RWPE2 (cell line): ENCODE measurements around the gene SPTBN5.

Experiments
- ATAC-seq: fragments of 200-7000 bp; cut with Tn5 transposase; 3 replicates; pipeline ENCODE4 v1.9.1; 2021; ENCODE audit warnings: low read depth
- DNase-seq: peaks from one replicate; pipeline ENCODE4 v3.0.0-alpha.2; 2020; ENCODE audit warnings: low spot score
- H3K27ac ChIP-seq: fragments of 450-650 bp; 2 replicates; pipeline ENCODE4 v1.5.1; 2017; ENCODE audit warnings: mild to moderate bottlenecking; ENCODE audit not compliant: poor library complexity, severe bottlenecking
- H3K27me3 ChIP-seq: fragments of 250-450 bp; sonication (Bioruptor Pico); 2 replicates; pipeline ENCODE4 v1.5.1; 2021; ENCODE audit warnings: mild to moderate bottlenecking, moderate library complexity; ENCODE audit not compliant: insufficient read depth, poor library complexity, severe bottlenecking
- H3K36me3 ChIP-seq: fragments of 250-450 bp; sonication (Bioruptor Pico); 2 replicates; pipeline ENCODE4 v1.5.1; 2020; ENCODE audit warnings: low read depth, mild to moderate bottlenecking, moderate library complexity
- H3K4me1 ChIP-seq: fragments of 250-450 bp; sonication (Bioruptor Pico); 2 replicates; pipeline ENCODE4 v1.5.1; 2021; ENCODE audit warnings: mild to moderate bottlenecking, moderate library complexity; ENCODE audit not compliant: insufficient read depth, poor library complexity, severe bottlenecking
- H3K4me3 ChIP-seq: fragments of 250-450 bp; sonication (Bioruptor Pico); 2 replicates; pipeline ENCODE4 v1.5.1; 2021; ENCODE audit warnings: mild to moderate bottlenecking, moderate library complexity; ENCODE audit not compliant: severe bottlenecking
- H3K9me3 ChIP-seq: fragments of 250-450 bp; sonication (Bioruptor Pico); 2 replicates; pipeline ENCODE4 v1.5.1; 2021; ENCODE audit warnings: mild to moderate bottlenecking, moderate library complexity; ENCODE audit not compliant: severe bottlenecking
- CTCF ChIP-seq: fragments of 450-650 bp; IDR thresholded peaks from one replicate; pipeline ENCODE4 v1.5.1; 2017; ENCODE audit warnings: mild to moderate bottlenecking, moderate library complexity; ENCODE audit not compliant: poor library complexity, severe bottlenecking

SPTBN5 gene

GRCh38 chr15:41852736-41853590 is 40.9 kb downstream of the SPTBN5 start:
- TF ChIP-seq CTCF: no peak

GRCh38 chr15:41851755-41852370 is 42.0 kb downstream of the SPTBN5 start:
- ATAC-seq (no peak), DNase-seq (no peak)
- TF ChIP-seq CTCF: no peak

More at GRCh38 chr15:41852736-41853590, 40.9 kb downstream of the SPTBN5 start:
- no peak for ATAC-seq
- peaks cover 13% of the 10 kb centered on the region for H3K4me1 ChIP-seq
- DNase-seq: no peak
- no peaks in the 10 kb centered on the region for H3K9me3 ChIP-seq
- no peak overlapping the region for H3K27ac ChIP-seq
- no peak overlapping the region for H3K4me3 ChIP-seq
- no peaks in the 10 kb centered on the region for H3K27me3 ChIP-seq
- H3K36me3 ChIP-seq: no peaks in the 10 kb centered on the region

GRCh38 chr15:41851167-41851523 is 42.7 kb downstream of the SPTBN5 start:
- H3K9me3 ChIP-seq: no peaks in the 10 kb centered on the region
- no peak overlapping the region for H3K4me3 ChIP-seq
- no peaks in the 10 kb centered on the region for H3K27me3 ChIP-seq
- no peak overlapping the region for H3K27ac ChIP-seq
- ATAC-seq (no peak), DNase-seq (no peak)
- no peak for TF ChIP-seq CTCF
- no peaks in the 10 kb centered on the region for H3K36me3 ChIP-seq
- H3K4me1 ChIP-seq: peaks cover 13% of the 10 kb centered on the region

More at GRCh38 chr15:41851755-41852370, 42.0 kb downstream of the SPTBN5 start:
- Histone ChIP-seq H3K27ac (no peak overlapping the region), H3K9me3 (no peaks in the 10 kb centered on the region), H3K27me3 (no peaks in the 10 kb centered on the region), H3K4me3 (no peak overlapping the region), H3K4me1 (peaks cover 13% of the 10 kb centered on the region), H3K36me3 (no peaks in the 10 kb centered on the region)

GRCh38 chr15:41850482-41851166 is 43.2 kb downstream of the SPTBN5 start:
- H3K4me3 ChIP-seq: no peak overlapping the region
- no peak overlapping the region for H3K27ac ChIP-seq
- ATAC-seq (no peak), DNase-seq (no peak)
- no peaks in the 10 kb centered on the region for H3K27me3 ChIP-seq
- H3K4me1 ChIP-seq: peaks cover 13% of the 10 kb centered on the region
- H3K9me3 ChIP-seq: no peaks in the 10 kb centered on the region
- no peak for TF ChIP-seq CTCF
- no peaks in the 10 kb centered on the region for H3K36me3 ChIP-seq
